Measurements from ENCODE around the gene RPA3.

- TF ChIP-seq POLR2A (IDR thresholded peaks at IDR 0.05; ENCODE audit: low read depth, low read length) (no peak), MYC (IDR thresholded peaks at IDR 0.05; ENCODE audit: low read depth, low read length) (no peak), MAX (IDR thresholded peaks at IDR 0.05; ENCODE audit: insufficient read depth, insufficient read length) (no peak), CTCF (IDR thresholded peaks at IDR 0.05; ENCODE audit: extremely low read depth in 1 of 2, insufficient read depth in 1 of 2, low read depth in 1 of 2, low read length in 2 of 2) (no peak), GATA2 (IDR thresholded peaks at IDR 0.05; ENCODE audit: insufficient read depth, insufficient read length, low read depth, low read length) (no peak), EZH2 (IDR thresholded peaks at IDR 0.05; ENCODE audit: borderline replicate concordance, low read depth, low read length, severe bottlenecking) (no peak)
Measured at GRCh38 chr7:7745258-7745657, 26.9 kb upstream of the RPA3 start.
